Stimulated activated CD8-positive, alpha-beta memory T cell treated with anti-CD3 and anti-CD28 coated beads, Interleukin-7, amount 100 ng/mL, for 4 hours (primary cell): ENCODE results near the gene FOLR3.
"Not testable (repeated sequence)": the region's sequence is repeated elsewhere in the genome, so short reads cannot be mapped to it uniquely, and the experiment has no call there.

Source experiments
- DNase-seq, 2 donors: peaks; one replicate each; pipeline ENCODE4 v3.0.0-alpha.2; 2020; ENCODE audit warnings: low read depth in 2 of 2

The FOLR3 gene

DNA sequence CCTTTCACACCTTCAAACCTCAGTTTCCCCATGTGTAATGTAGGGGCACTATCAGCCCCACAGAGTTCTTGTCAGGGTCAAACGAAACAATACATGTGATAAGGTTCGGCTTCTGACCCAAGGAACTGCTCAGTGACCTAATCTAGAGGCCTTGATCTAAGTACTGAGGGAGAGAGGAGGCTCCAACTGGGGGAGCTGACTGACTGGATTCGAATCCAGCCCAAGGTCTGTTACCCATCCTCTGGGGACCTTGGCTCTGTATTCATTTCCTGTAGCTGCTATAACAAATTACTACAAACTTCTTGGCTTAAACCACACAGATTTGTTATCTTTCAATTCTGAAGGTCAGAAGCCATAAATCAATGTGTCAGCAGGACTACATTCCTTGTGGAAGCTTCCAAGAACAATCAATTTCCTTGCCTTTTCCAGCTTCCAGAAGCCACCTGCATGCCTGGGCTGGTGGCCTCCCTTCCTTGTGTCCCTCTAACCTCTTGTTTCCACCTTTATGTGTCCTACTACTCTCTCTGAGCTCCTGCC is 12.3 kb upstream of the FOLR3 start:
- no peak for DNase-seq

DNA sequence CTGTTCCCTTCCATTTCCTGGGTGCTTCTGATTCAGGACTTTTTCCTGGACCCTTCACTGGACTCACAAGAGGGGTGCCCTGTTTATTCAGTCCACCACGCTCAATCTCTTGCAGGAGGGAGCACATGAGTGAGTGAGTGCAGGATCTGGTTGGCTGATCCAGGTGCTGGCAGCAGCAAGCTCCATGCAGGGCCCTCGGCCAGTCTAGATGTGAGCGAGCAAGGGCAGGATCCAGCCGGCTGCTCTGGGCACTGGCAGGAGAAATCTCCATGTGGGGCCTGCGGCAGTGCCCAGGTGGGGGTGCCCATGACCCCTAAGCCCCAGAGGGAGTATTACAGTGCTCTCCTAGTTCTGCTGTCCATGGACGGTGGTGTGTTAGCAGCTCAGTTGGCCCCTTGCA is 11.5 kb upstream of the FOLR3 start:
- no peak for DNase-seq

DNA sequence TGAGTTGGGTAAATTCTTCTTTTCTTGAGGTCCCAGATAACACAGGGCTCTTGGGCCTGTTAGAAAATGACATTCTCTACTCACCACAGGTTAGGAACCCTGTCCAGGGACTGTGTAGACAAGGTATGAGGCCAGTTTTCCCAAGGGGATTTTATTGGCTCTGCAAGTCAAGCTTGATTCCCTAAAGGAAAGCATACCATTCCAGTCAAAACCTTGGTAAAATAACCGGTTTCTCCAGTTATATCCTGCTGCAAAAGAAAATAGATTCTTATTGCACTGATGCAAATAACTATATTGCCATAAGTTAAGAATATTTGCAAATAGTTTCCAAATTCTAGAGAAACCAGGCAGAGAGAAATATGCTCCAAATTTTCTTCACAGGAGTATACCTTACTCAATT is 9.6 kb upstream of the FOLR3 start:
- DNase-seq: no peak

DNA sequence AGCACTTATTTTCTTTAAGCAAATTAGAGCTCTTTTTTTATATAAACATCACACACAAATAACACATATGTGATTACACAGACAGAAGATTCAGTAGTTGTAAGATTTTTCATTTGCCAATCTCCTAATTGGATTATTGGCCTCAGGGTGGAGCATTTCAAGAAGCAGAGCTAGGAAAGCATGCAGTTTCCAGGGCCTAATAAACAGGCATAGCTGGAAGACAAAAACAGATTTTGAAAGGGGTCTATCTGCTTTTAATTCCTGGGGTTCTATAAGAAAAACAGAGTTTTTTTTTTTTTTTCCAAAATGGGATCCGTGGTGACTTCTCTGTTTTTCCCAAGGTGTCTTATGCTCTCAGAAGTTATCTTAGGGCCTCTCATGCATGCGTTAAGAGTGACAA is 7.6 kb upstream of the FOLR3 start:
- DNase-seq: no peak

DNA sequence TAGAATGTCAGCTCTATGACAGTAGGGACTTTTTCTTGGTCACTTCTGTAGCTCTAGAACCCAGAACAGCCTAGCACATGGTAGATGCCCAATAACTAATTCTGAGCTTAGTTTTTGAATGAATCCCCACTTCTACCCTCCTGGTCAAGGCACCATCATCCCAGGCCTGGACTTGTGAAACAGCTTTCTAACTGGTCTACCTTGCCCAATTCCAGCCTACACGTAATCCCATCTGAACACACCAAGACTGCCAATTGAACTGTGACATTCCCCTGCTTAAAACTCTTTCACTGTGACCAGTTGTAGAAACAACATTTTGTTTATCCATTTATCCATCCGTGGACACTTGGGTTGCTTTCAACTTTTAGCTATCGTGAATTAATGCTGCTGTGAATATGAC is 6.1 kb upstream of the FOLR3 start:
- no peak for DNase-seq

DNA sequence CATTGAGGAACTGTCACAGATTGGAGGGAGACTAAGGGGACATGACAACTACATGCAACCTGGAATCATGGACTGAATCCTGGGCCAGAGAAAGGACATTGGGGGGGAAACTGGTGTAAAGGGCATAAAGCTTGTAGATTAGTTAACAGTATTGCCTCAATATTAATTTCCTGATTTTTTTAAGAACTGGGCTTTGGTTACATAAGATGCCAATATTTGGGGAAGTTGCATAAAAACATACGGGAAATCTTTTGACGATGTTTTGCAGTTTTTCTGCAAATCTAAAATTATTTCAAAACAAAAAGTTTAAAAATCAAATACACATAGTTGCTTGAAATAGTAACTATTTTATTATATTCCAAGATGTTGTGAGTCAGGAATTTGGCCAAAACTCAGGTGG is 2.9 kb upstream of the FOLR3 start:
- no peak for DNase-seq

DNA sequence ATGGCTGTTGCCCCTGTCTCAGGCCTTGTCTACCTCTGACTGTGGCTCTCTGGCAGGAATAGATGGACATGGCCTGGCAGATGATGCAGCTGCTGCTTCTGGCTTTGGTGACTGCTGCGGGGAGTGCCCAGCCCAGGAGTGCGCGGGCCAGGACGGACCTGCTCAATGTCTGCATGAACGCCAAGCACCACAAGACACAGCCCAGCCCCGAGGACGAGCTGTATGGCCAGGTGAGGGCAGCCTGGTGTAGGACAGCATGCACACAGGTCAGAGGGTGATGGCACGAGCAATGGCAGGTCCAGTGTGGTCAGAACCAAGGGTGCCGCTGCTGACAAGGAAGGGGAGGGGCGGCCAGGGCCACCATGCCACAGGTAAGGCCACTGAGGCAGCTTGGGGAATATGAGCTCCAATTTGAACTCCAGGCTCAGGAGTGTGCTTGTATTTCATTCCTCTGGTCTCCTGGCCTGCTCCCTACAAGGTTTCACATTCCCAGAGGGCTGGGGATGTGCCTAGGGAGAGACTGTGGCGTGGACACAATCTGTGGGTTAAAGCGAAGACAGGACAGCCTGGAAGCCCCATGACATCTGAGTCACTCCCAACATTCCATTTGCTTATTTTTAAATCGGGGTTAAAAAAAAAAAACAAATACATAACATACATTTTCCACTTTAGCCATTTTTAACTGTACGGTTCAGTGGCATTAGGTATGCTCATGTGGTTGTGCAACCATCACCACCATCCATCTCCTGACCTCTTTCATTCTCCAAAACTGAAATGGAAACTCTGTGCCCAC is 562 bp downstream of the FOLR3 start:
- no peak for DNase-seq

DNA sequence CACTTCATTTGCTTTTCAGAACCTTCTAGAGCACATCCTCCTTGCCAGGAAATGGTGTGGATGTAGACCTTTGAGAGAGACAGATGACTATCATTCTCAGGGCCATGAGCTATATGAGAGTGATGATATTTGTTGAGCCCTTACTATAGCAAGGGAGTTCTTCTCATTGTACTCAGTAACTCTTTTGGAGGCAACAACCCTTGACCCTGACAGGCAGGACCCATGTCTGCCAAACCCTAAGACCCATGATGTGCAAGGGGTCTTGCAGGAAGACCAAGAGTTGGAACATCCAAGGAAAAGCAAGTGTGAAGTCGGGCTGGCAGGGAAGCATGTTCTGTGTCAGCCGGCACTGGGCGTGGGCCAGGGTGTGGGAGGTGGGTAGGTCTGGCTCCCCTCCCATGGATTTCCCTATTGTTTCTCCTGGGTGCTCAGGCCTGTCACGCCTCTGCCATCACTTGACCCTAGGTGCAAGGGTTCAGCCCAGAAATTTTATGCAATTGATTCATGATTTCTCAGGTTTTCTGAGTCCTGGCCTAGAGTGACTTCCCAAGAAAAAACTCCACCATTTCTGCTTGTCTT is 1.2 kb downstream of the FOLR3 start:
- DNase-seq: no peak

DNA sequence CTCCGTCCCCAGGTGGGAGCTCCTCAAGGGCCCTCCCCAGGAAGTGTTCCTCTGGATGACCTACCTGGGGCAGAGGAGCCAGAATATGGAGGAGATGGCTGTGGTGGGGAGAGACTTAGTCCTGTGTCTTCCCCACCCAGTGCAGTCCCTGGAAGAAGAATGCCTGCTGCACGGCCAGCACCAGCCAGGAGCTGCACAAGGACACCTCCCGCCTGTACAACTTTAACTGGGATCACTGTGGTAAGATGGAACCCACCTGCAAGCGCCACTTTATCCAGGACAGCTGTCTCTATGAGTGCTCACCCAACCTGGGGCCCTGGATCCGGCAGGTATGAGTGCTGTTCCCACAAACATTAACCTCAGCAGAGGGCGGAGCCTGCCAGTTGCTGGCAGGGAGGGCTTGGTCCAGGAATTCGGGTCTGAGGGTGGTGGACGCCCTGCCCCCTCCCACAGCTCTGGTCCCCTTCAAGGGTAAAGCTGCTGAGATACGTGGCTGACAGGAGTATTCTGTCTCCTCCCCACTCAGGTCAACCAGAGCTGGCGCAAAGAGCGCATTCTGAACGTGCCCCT is 3.4 kb downstream of the FOLR3 start:
- DNase-seq: no peak

DNA sequence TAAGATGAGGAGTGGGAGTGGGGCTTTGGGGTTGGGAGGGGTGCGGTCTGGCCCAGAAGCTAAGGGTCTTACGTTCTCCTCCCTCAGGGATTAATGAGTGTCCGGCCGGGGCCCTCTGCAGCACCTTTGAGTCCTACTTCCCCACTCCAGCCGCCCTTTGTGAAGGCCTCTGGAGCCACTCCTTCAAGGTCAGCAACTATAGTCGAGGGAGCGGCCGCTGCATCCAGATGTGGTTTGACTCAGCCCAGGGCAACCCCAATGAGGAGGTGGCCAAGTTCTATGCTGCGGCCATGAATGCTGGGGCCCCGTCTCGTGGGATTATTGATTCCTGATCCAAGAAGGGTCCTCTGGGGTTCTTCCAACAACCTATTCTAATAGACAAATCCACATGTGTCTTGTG is 4.0 kb downstream of the FOLR3 start:
- DNase-seq: no peak

DNA sequence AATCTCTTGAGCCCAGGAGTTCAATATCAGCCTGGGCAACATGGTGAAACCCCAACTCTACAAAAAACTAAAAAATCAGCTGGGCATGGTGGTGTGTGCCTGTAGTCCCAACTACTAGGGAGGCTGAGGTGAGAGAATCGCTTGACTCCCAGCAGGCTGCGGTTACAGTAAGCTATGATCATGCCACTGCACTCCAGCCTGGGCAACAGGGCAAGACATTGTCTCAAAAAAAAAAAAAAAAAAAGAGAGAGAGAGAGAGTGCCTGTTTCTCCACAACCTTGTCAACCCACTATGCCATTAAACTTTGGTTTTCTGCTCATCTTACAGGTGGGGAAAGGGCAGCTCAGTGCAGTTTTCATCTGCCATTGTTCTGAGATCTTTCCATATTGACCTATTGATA is 5.1 kb downstream of the FOLR3 start:
- DNase-seq: no peak

DNA sequence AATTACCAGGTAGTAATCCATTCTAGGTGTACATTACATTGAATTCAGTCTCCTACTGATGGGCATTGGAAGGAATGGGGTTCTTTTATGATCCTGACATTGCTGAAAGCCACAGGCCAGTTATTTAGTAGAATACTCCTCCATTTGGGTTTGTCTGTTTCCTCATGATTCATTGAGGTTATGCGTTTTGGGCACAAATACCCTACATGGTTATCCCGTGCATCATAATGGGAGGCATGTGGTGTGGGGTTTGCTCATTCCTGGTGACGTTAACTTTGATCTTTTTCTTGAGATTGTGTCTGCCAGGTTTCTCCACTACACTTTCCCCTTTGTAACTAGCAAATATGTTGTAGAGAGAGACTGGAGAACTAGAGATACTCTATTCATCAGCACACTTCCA is 5.5 kb downstream of the FOLR3 start:
- peak in 1 of 2 donors; percentile 4 for DNase-seq

DNA sequence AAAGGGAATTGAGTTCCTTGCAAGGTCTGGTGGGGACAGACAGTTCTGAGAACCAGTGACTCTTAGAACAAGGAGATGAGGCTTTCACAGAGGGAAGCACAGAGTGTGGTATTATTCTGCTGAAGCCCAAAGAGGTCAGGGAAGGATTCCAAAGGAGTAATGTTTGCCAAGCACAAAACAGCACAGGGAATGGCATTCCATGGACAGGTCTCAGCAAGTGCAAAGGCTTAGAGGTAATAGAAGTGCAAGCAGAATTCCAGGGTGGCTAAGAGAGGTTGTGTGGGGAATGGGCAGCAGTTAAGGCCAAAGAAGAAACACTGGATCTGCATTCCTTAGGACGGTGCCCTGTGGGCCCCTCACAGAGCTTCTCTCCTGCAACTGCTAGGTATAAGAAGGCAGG is 6.6 kb downstream of the FOLR3 start:
- not testable (repeated sequence) for DNase-seq

DNA sequence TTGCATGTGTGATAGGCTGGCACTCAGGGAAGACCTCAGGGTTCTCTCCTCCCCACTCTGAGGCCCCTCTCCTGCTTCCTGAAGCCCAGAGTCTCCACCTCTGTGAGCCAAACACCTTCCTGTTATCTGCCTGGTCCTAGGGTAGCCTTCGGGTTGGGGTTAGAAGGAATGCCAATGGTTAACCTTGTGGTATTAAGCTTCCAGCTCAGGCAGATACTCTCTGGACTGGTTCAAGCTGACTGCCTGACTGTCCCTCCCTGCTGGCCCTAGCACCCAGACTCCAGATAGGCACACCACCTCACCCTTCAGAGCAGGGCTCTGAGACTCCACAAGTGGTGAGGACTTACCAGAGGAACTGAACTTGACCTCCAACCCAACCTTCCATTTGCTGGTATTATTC is 7.0 kb downstream of the FOLR3 start:
- DNase-seq: not testable (repeated sequence)

DNA sequence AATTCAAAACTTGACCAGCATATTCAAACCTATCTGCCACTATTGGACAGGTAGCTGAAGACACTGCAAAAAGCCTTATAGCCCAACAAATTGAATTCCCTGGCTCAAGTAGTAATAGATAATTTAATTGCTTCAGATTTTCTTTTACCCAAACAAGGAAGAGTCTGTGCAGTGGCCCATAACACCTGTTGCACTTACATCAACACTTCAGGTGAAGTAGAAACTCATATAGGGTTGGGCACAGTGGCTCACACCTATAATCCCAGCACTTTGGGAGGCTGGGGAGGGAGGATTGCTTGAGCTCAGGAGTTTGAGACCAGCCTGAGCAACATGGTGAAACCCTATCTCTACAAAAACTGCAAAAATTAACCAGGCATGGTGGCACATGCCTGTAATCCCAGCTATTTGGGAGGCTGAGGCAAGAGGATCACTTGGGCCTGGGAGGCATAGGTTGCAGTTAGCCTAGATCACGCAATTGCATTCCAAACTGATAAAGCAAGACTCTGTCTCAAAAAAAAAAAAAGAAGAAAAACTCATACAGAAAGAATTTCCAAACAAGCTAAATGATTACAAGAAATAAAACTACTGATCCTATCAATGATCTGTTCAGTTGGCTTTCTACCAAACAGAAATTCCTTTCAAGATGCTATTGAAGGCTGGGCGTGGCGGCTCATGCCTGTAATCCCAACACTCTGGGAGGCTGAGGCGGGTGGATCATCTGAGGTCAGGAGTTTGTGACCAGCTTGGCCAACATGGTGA is 9.5 kb downstream of the FOLR3 start:
- no peak for DNase-seq

DNA sequence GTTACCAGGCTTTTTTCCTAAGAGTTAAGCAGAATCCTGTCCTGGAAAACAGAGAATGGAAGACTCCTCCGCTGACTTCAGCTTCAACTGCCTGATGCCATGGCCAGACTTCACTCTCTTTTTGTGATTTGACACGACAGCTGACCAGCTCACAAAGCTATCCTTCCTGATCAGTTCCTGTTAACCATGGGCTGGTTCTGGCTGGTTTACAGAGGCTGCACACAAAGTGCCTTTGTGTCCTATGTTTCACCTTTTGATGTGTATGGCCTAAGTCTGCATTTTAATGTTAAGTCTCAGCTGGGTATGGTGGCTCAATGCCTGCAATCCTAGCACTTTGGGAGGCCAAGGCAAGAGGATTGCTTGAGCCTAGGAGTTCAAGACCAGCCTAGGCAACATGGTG is 11.1 kb downstream of the FOLR3 start:
- no peak for DNase-seq

DNA sequence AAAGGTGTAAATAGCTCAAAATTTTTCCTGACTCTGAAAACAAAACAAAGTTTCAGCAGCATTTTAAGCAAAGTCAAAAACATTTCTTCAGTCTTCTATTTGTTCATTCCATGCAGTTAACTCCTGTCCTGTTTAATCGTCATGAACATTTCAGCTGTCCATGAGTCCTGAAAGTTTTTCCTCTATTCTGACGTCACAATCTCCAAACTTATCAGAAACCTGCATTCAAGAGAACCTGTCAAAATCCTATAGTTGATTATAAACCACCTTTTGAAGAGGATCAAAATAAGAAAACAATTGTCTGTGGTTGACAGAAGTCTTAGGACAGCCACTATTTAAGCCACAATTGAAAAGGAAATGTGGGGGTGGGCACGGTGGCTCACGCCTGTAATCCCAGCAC is 15.4 kb downstream of the FOLR3 start:
- DNase-seq: no peak

DNA sequence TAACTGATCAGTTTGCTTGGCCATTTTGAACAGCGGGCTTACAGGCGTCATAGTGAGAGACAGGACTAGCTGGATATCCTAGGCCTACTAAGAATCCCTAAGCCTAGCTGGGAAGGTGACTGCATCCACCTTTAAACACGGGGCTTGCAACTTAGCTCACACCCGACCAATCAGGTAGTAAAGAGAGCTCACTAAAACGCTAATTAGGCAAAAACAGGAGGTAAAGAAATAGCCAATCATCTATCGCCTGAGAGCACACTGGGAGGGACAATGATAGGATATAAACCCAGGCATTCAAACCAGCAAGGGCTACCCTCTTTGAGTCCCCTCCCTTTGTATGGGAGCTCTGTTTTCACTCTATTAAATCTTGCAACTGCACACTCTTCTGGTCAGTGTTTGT is 18.3 kb downstream of the FOLR3 start:
- DNase-seq: not testable (repeated sequence)

DNA sequence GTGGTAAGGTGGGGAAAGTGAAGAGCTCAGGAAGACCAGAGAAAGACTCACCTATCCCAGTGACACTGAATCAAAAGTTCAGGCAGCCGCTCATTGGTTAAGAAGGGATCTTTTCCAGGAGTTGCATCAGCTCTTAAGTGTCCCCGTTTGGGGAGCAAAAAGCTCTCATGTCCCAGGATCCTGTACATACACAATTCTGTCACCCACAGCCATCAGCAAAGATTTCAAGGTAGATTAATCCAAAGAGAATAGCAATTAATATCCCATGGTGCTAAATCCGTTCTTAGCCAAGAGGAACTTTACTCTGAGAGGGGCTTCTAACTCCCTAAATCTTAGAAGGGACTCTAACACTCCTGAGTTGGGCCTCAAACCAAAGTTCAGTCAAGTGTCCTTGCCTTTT is 19.3 kb downstream of the FOLR3 start:
- DNase-seq: no peak

DNA sequence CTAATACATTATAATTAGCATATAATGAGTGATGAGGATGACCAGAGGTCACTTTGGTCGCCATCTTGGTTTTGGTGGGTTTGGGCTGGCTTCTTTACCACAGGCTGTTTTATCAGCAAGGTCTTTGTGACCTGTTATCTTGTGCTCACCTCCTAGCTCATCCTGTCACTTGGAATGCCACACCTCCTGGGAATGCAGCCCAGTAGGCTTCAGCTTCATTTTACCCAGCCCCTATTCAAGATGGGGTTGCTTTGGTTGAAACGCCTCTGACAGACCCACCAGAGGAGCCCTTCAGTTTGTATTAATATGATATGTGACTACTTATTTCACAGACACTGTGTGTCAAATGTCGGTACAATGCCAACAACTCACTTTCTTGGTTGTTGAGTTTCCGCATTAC is 20.2 kb downstream of the FOLR3 start:
- DNase-seq: no peak

DNA sequence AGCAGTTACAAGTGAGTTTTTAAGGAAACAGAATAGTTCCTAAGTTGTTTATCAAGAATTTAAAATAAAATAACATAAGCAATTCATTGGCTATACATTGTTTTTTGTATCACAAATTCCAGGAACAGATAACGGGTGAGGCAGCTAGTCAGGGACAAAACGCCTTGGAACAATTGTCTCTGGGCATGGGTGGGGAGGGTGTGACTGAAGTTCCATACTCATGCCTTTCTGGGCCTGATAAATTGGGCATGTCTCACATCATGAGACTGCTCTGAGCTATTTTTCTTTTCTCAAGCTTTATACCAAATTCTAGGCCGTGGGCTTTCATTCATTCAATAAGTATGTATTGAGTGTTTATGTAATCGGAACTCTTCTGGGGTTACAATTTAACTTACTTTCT is 21.6 kb downstream of the FOLR3 start:
- no peak for DNase-seq

DNA sequence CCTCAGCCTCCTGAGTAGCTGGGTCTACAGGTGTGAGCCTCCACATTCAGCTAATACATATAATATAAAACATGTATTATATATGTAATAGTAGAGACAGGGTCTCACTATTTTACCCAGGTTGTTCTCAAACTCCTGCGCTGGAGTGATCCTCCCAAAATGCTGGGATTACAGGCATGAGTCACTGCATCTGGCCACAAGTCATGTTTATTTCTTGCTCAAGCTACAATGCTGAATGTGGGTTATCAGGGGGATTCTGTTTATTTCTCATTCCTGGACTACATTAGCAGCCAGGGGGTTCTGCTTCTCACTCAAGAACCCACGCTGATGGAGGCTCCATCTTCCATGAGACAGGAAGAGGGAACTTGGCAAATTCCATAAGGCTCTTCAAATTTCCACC is 24.8 kb downstream of the FOLR3 start:
- DNase-seq: no peak
